ENCODE data around the gene CCDC6.

DNA sequence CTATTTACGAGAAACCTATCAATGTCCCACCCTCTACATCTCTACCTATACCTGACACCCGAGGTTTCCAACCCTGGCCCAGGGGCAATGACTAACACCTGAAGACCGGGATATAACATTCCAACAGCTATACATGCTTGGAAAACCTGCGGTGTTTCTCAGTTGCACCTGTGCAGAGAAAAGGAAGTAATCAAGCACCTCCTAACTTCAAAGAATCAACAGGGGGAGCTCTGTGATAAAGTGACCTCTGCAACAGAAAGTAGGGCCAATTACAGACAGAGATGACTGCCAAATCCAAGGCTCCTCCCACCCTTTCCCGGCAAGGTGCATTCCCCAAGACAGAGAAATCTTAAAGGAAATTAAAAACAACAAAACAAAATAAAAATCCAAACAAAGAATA, 41.3 kb downstream of the CCDC6 start:
- TF ChIP-seq TAF1 (IDR thresholded peaks at IDR 0.05; ENCODE audit: borderline replicate concordance, insufficient read depth, low read length), result no peak
- TF ChIP-seq POLR2AphosphoS5 (IDR thresholded peaks at IDR 0.05; ENCODE audit: low read depth, low read length), result no peak

Measured in PFSK-1 (cell line).